ENCODE data around the gene SMC1A.

SMC1A gene

GRCh38 chrX:53337101-53337500 is 85.4 kb downstream of the SMC1A start:
- no peak for DNase-seq (ENCODE audit: low spot score)

DNA sequence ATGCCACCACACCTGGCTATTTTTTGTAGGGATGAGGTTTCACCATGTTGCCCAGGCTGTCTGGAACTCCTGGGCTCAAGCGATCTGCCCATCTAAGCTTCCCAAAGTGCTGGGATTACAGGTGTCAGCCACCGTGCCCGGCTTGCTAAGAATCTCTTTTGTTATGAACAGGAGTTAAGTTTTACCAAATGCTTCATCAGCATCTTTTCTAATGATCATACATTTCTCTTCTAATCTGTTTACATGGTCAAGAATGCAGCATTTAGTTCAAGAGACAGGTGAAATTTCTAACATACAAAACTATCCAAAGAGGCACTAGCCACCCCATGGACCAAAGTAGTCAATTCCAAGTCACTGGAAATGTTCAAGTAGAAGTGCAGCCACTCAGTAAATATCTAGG is 88.6 kb downstream of the SMC1A start:
- no peak for DNase-seq (ENCODE audit: low spot score)

DNA sequence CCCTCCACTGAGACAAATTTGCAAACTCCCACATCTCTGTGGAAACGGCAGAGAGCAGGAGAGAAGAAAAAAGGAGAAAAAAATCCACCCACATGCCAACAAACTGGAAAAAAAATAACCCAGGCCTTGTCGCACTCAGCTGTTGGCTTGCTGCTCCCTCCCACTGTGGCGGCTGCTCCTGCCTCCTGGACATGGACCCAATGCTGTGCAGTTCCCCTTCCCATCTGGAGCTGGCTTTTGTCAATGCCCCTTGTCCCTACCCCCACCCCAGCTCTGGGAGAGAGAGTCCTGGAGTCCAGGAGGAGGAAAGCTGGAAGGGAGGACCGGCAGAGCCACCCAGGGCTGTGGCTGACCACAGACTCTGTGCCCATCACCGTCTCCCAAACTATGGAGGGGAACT is 90.2 kb downstream of the SMC1A start:
- no peak for DNase-seq (ENCODE audit: low spot score)

DNA sequence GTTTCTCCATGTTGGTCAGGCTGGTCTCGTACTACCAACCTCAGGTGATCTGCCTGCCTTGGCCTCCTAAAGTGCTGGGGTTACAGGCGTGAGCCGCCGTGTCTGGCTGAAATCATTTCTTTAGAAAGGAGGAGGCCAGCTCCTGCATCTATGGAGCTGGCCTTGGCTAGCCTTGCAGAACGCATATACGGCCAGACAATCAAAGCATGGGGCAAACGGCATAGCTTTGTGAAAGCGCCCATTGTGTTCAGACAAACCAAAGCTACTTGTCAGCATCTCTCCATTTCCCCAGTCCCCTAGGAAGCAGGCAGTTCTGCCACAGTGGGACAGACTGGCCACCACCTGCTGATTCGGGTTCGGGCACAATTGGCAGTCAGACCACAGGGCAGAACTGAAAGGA is 92.1 kb downstream of the SMC1A start:
- no peak for DNase-seq (ENCODE audit: low spot score)

- no peak for DNase-seq (ENCODE audit: low spot score)
These were observed 97.7 kb downstream of the SMC1A start for GRCh38 chrX:53324803-53325202.

Data from germinal center (tissue), 1 donor.